ENCODE measurements around the gene MOB3B. TPM values are rescaled to one million over a fixed set of nuclear protein-coding genes. Genes with fewer than 3 reads are reported as not detected.

The MOB3B gene
- total RNA-seq, 4 donors from 2014 or later: 9.8 to 17.6 (median 14.6) TPM

GRCh38 chr9:27427272-27427643 lies 102.4 kb downstream of the MOB3B start:
- DNase-seq: peak; percentile 72 to 77
- Histone ChIP-seq H3K27me3 (no peaks in the 10 kb centered on the region), H3K27ac (peak overlapping the region; percentile 74 to 99 (median 94)), H3K4me3 (replicated peaks in 1 of 3) (no peak overlapping the region), H3K36me3 (no peaks in the 10 kb centered on the region), H3K4me1 (peaks cover 63 to 64% of the 10 kb centered on the region in 2 donors), H3K9me3 (no peaks in the 10 kb centered on the region)
- TF ChIP-seq POLR2A (IDR thresholded peaks at IDR 0.05) (peak in 1 of 2 donors; percentile 44), CTCF (IDR thresholded peaks at IDR 0.05) (no peak)
- 24 to 39% methylated on average over 3 of the region's 3 CpGs for WGBS, 2 donors
- intact Hi-C loops (cut with DNase I): no loop called here

GRCh38 chr9:27426511-27427271 lies 102.9 kb downstream of the MOB3B start:
- DNase-seq: peak; percentile 50 to 62
- Histone ChIP-seq H3K36me3 (no peaks in the 10 kb centered on the region), H3K27ac (peak overlapping the region; percentile 74 to 99 (median 94)), H3K4me3 (replicated peaks in 1 of 3) (no peak overlapping the region), H3K9me3 (no peaks in the 10 kb centered on the region), H3K27me3 (no peaks in the 10 kb centered on the region), H3K4me1 (peaks cover 58% of the 10 kb centered on the region in 2 donors)
- intact Hi-C loops (cut with DNase I): no loop called here
- TF ChIP-seq POLR2A (IDR thresholded peaks at IDR 0.05) (no peak), CTCF (IDR thresholded peaks at IDR 0.05) (no peak)
- 65 to 75% methylated on average over 5 of the region's 5 CpGs for WGBS, 2 donors

- Histone ChIP-seq H3K4me3 (replicated peaks in 1 of 3) (no peak overlapping the region), H3K36me3 (no peaks in the 10 kb centered on the region), H3K9me3 (no peaks in the 10 kb centered on the region), H3K4me1 (peaks cover 50 to 52% of the 10 kb centered on the region in 2 donors), H3K27ac (peak overlapping the region; percentile 74 to 99 (median 94)), H3K27me3 (no peaks in the 10 kb centered on the region)
- TF ChIP-seq CTCF (IDR thresholded peaks at IDR 0.05): no peak
- no peak for TF ChIP-seq POLR2A (IDR thresholded peaks at IDR 0.05)
- WGBS, 2 donors: 79 to 83% methylated on average over 4 of the region's 4 CpGs
- intact Hi-C loops (cut with DNase I): no loop called here
- no peak for DNase-seq
Observed at GRCh38 chr9:27425827-27426510, 103.6 kb downstream of the MOB3B start.

- Histone ChIP-seq H3K4me1 (peaks cover 33 to 37% of the 10 kb centered on the region in 2 donors), H3K4me3 (replicated peaks in 1 of 3) (no peak overlapping the region), H3K27ac (peak overlapping the region in 1 of 3 donors; percentile 3), H3K36me3 (no peaks in the 10 kb centered on the region), H3K9me3 (no peaks in the 10 kb centered on the region), H3K27me3 (no peaks in the 10 kb centered on the region)
- DNase-seq: no peak
- intact Hi-C loops (cut with DNase I): no loop called here
- TF ChIP-seq CTCF (IDR thresholded peaks at IDR 0.05) (no peak), POLR2A (IDR thresholded peaks at IDR 0.05) (no peak)
- WGBS, 2 donors: 90 to 97% methylated on average over 6 of the region's 6 CpGs
Observed at GRCh38 chr9:27423915-27424710, 105.5 kb downstream of the MOB3B start.
